Hematopoietic multipotent progenitor cell (in vitro differentiated cells): ENCODE results near the gene RNASET2. TPM values are rescaled to one million over a fixed set of nuclear protein-coding genes. Genes with fewer than 3 reads are reported as not detected.
"Not testable (repeated sequence)": the region's sequence is repeated elsewhere in the genome, so short reads cannot be mapped to it uniquely, and the experiment has no call there.

Source experiments
- DNase-seq, 3 donors: peaks; one replicate each; pipeline ENCODE4 v3.0.0-alpha.2; 2011 to 2015; ENCODE audit warnings: low read depth in 2 of 3, low spot score in 2 of 3
- small RNA-seq: library from RNA; depleted of rRNA; stranded (forward); fragments of <200 nt; gene quantifications from one replicate; pipeline ENCODE3, GENCODE V24; 2012
- total RNA-seq: library from RNA; depleted of rRNA; stranded (reverse); fragments of >200 nt; gene quantifications from one replicate; pipeline ENCODE4 v1.2.3, GENCODE V29; 2012

The RNASET2 gene
- total RNA-seq, 1 donor, result 27.2 TPM

DNA sequence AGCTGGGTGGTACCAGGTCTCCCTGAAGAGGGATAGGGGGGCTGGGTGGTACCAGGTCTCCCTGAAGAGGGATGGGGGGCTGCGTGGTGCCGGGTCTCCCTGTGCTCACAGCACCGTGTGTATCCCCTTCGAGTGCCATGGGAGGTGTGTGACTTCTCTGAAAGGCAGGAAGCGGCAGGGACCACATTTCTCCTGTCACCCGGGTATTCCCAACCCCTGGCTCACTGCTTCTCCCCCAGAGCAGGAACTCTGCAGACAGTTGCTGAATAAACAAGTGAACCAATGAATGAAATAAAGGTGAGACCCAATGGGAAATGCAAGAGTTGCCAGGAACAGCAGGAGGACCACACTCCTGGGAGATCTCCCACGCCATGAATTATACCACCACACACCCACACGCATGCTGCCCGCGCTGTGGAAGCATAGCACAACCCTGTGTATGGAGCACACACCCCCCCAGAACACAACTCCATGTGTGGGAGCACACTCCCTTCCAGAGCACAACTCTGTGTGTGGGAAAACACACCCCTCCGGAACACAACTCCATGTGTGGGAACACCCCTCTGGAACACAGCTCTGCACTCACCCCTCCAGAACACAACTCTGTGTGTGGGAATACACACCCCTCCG lies 50.7 kb downstream of the RNASET2 start:
- DNase-seq, result no peak

DNA sequence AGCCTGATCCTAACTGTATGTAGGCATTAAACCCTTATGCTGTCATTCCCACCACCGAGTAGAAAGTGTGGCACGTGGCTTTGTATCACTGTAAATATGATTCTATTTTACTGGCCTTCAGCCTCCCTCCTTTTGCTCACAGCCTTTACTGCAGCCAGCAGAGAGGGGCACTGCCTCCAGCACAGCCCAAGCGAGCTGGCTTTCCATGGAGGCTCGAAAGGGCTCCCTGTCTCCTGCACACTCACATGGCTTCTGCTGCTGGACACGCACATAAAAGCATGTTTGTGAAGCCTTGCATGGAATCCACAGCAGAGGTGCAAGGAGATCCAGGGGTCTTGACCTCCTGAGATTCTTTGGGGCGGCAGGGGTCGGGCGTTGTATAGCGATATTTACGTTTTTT lies 51.3 kb downstream of the RNASET2 start:
- no peak for DNase-seq

DNA sequence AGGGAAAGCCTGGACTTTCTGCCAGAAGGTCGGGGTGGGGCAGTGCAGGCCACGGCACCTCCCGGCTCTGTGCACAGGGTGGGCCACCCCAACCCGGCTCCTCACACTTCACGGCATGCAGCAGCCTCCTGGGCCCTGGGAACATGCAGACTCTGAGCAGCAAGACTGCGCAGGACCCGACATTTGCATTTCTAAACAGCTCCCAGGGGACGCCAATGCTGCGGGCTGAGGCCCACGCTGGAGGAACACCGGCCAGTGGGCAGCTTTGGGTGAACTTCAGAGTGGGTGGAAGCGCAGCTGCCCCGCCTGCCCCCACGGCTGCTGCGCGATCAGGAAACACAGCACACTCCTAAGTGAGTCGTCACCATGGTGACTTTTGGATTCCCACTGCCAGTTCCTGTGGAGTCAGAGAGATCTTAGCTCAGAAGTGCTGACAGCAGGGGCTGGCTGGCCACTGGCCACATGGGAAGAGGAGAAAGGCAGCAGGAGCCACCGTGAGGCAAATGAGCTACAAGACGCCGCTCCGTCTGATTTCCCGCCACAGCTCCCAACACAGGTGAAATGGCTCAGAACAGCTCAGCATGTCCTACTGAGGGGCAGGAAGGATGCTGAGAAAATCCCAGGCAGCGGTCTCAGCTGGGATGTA lies 52.1 kb downstream of the RNASET2 start:
- no peak for DNase-seq

DNA sequence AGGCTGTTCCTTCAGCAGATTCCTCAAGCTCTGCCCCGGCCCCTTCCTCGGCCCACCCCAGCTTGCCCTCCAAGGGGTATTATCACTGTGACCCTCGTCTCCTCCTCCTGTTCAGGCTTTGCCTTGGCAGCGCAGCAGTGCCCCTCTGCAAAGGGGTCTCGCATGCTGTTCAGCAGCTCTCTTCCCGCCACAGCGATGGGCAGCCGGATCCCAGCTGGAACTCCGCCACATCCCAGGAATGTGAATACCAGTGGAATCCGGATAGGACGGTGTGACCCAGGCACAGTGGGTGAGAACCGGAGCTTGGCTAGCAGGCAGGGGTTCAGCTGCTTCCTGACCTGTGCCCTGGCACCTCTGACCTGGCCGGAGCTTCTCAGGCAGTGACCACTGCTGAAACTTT lies 52.9 kb downstream of the RNASET2 start:
- DNase-seq, result no peak

DNA sequence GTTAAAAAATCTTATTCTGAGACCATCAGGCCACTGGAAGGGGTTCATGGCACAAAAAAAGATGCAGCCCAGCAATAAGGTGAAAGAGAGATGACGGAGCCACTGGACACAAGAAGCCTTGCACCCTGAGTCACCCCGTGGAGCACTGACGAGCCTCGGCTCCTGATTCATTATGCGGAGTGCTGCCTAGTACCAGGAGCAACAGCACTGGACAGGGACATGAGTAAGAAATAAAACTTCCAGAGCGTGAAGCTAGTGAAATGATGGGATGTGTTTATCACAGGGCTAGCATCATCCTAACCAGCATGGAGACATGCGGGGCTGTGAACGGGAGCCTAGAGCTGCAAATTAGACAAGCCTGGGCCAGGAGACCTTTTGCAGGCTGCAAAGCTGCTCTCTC lies 53.3 kb downstream of the RNASET2 start:
- DNase-seq, result no peak

DNA sequence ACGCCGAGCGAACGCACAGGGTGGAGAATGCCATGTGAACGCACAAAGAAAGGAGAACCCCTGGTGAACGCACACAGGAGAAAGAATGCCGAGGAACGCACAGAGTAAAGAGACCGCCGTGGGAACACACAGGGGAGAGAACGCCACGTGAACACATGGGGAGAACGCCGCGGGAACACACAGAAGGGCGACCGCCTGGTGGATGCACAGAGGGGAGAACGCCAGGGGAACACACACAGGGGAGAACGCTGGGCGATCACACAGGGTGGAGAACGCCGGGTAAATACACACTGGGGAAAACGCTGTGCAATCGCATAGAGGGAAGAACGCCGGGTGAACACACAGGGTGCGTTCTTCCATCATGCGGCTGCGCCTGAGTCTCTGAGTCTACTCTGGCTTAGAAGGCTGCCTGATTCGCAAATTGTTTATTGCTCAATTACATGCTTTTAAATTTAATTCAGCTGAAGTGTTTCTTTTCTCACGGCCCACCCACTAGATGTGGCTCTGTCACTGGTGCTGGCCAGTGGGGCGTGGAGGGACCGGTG lies 54.1 kb downstream of the RNASET2 start:
- no peak for DNase-seq

DNA sequence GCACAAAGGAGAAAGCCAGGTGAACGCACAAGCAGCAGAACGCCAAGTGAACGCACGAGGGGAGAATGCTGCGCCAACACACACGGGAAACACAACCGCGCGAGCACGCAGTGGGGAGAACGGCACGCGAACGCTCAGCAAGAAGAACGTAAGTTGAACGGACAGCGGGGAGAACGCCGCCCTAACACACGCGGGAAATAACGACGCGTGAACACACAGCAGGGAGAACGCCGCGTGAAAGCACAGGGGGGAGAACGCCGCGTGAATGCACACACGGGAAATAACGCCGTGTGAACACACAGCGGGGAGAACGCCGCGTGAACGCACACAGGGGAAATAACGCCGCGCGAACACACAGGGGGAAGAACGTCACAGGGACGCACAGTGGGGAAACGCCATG lies 54.7 kb downstream of the RNASET2 start:
- DNase-seq, result no peak

DNA sequence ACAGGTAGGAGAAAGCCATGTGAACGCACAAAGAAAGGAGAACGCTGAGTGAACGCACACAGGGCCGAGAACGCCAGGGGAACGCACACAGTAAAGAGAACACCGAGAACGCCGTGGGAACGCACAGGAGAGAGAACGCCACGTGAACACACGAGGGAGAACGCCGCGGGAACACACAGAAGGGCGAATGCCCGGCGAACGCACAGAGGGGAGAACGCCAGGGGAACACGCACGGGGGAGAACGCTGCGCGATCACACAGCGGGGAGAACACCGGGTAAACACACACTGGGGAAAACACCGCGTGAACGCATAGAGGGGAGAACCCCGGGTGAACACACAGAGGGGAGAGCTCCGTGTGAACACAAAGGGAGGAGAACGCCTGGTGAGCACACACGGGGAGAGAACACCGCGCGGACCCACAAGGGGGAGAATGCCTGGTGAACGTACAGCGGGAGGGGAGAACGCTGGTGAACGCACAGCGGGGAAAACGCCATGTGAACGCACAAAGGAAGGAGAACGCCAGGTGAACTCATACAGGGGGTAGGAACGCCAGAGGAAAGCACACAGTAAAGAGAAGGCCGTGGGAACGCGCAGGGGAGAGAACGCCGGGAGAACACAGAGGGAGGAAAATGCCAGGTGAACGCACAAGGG lies 55.3 kb downstream of the RNASET2 start:
- DNase-seq, result no peak

DNA sequence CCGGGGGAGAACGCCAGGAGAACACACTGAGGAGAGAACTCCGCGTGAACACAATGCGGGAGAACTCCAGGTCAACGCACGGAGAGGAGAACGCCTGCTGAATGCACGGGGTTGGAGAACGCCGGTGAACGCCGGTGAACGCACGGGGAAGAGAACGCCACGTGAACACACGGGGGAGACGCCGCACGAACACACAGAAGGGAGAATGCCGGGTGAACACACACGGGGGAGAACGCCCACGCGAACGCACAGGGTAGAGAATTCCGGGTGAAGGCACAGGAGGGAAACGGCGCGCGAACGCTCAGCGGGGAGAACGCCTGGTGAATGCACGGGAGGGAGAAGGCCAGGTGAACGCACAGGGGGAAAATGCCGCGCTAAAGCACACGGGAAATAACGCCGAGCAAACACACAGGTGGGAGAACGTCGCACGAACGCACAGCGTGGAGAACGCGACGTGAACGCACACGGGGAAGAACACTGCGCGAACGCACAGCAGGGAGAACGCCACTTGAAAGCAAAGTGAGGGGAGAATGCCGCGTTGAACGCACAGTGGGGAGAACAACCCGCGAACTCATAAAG lies 56.1 kb downstream of the RNASET2 start:
- no peak for DNase-seq

DNA sequence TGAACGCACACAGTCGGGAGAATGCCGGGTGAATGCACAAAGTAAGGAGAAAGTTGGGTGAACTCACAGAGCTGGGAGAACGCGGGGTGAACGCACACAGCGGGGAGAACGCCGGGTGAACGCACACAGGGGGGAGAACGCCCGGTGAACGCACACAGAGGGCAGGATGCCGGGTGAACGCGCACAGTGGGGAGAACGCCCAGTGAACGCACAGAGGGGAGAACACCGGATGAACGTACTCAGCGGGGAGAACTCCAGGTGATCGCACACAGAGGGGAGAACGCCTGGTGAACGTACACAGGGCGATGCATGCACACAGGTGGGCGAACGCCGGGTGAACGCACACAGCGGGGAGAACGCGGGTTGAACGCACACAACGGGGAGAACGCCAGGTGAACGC lies 57.4 kb downstream of the RNASET2 start:
- DNase-seq, result no peak

DNA sequence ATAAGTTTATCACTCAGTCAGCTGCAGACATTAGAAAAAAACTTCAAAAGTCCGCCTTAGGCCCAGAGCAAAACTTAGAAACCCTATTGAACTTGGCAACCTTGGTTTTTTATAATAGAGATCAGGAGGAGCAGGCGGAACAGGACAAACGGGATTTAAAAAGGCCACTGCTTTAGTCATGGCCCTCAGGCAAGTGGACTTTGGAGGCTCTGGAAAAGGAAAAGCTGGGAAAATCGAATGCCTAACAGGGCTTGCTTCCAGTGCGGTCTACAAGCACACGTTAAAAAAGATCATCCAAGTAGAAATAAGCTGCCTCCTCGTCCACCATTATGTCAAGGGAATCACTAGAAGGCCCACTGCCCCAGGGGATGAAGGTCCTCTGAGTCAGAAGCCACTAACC lies 61.7 kb downstream of the RNASET2 start:
- DNase-seq, result not testable (repeated sequence)

DNA sequence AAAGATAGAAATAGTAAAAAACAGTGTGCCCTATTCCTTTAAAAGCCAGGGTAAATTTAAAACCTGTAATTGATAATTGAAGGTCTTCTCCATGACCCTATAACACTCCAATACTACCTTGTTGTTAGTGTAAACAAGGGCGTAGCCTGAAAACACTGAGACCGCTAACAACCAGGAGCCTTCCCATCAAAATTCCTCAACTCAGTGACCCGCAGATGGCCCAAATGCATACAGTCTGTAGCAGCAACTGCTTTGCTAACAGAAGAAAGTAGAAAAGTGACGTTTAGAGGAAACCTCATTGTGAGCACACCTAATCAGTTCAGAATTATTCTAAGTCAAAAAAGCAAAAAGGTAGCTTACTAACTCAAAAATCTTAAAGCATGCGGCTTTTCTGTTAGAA lies 63.9 kb downstream of the RNASET2 start:
- DNase-seq, result not testable (repeated sequence)

DNA sequence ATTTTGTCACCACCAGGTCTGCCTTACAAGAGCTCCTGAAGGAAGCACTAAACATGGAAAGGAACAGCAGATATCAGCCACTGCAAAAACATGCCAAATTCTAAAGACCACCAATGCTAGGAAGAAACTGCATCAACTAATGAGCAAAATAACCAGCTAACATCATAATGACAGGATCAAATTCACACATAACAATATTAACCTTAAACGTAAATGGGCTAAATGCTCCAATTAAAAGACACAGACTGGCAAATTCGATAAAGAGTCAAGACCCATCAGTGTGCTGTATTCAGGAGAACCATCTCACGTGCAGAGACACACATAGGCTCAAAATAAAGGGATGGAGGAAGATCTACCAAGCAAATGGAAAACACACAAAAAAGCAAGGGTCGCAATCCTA lies 69.6 kb downstream of the RNASET2 start:
- DNase-seq, result not testable (repeated sequence)

DNA sequence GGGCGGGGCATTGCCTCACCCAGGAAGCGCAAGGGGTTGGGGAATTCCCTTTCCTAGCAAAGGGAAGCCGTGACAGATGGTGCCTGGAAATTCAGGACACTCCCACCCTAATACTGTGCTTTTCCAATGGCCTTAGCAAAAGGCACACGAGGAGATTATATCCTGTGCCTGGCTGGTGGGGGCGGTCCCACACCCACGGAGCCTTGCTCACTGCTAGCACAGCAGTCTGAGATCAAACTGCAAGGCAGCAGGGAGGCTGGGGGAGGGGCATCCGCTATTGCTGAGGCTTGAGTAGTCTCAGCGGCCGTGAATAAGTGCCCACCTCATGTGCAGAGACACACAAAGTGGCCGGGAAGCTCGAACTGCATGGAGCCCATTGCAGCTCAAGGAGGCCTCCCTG lies 71.4 kb downstream of the RNASET2 start:
- not testable (repeated sequence) for DNase-seq

DNA sequence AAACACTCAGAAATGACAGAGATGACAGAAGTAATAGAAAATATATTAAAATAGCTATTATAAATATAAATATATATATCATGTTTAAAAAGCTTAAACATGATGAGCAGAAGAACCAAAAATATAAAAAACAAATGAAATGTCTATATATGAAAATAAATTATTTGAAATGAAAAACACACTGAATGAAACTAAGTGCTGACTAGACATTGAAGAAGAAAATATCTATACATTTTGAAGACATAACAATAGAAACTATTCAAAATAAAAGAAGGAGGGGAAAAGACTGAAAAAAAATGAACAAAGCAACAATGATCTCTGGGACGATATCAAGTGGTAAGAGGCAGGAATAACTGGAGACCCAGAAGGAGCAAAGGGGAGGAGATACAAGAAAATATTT lies 76.8 kb downstream of the RNASET2 start:
- DNase-seq, result no peak

Small RNA genes within 50 kb of the gene (small RNA-seq; reads per million reads assigned to genes)
- not detected for gene MIR3939

Other genes starting within 250 kb of the RNASET2 start
- gene CEP43, start 42.8 kb upstream of the RNASET2 start, total RNA-seq, result 5.7 TPM
- 0.54 TPM for gene CCR6, start 166.5 kb upstream of the RNASET2 start, total RNA-seq
- gene GPR31, start 201.4 kb upstream of the RNASET2 start, total RNA-seq, result not detected